ENCODE results near the gene OVAAL.

DNA sequence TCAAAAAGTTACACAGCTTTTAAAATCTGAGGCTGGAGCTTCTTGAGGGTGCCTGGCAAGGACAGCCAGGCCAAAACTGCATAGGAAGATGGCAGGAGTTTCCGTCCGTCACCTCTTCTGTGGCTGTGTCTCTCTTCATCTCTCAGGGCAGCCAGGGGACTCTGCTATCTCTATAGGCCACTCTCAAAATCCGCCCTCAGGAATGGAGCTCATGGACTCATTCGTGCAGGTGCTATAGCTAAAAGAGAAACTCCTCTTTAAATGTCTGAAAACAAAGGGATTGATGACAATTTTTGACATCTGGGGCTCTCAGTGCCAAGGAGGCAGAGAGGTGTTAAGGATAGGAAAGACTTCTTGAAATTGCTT lies 27.2 kb downstream of the OVAAL start:
- TF ChIP-seq EZH2 (IDR thresholded peaks at IDR 0.05; ENCODE audit: insufficient read depth, poor library complexity, severe bottlenecking) (no peak), EZH2phosphoT487 (IDR thresholded peaks at IDR 0.05; ENCODE audit: insufficient read depth, low read depth) (no peak)
